MCF 10A (cell line): ENCODE measurements around the gene ETV1. TPM values are rescaled to one million over a fixed set of nuclear protein-coding genes. Genes with fewer than 3 reads are reported as not detected.

Experiments used
- BruUV-seq: library from RNA; stranded (reverse); fragments of 400-500 nt; replicated peaks from 2 replicates; lab custom pipeline; 2021; lab: Mats Ljungman, UMichigan
- CTCF ChIA-PET: fragments of 300-600 bp; sonication (Branson Sonifier 250); formaldehyde crosslinking; extraction: SDS; loops from one replicate; lab custom pipeline; 2021; ENCODE audit warnings: antibody characterized with exemption, inconsistent platforms; lab: Yijun Ruan, JAX
- POLR2A ChIA-PET: fragments of 300-600, 350-650 bp; sonication (Branson Sonifier 250); formaldehyde crosslinking; extraction: SDS; loops from one replicate; lab custom pipeline; 2020; ENCODE audit warnings: antibody characterized with exemption, inconsistent platforms; lab: Yijun Ruan, JAX
- DNase-seq: peaks from one replicate; pipeline ENCODE4 v3.0.0-alpha.2; 2018; ENCODE audit not compliant: unreplicated experiment
- H3K27ac Mint-ChIP-seq: one replicate; pipeline ENCODE4 v1.8.0; 2022; ENCODE audit warnings: mild to moderate bottlenecking, low read depth, mixed read lengths; ENCODE audit not compliant: unreplicated experiment
- H3K27me3 Mint-ChIP-seq: one replicate; pipeline ENCODE4 v1.8.0; 2022; ENCODE audit warnings: mixed read lengths; ENCODE audit not compliant: insufficient read depth, unreplicated experiment
- H3K36me3 Mint-ChIP-seq: one replicate; pipeline ENCODE4 v1.8.0; 2022; ENCODE audit warnings: mild to moderate bottlenecking, moderate library complexity, mixed read lengths; ENCODE audit not compliant: insufficient read depth, unreplicated experiment
- H3K4me1 Mint-ChIP-seq: one replicate; pipeline ENCODE4 v1.8.0; 2022; ENCODE audit warnings: mixed read lengths; ENCODE audit not compliant: insufficient read depth, unreplicated experiment
- H3K4me3 Mint-ChIP-seq: one replicate; pipeline ENCODE4 v1.8.0; 2022; ENCODE audit warnings: mild to moderate bottlenecking, moderate library complexity, mixed read lengths; ENCODE audit not compliant: unreplicated experiment
- H3K9me3 Mint-ChIP-seq: one replicate; pipeline ENCODE4 v1.8.0; 2022; ENCODE audit warnings: mixed read lengths; ENCODE audit not compliant: unreplicated experiment
- intact Hi-C: fragments of 100-400 bp; cut with micrococcal nuclease; formaldehyde crosslinking; loops from 2 replicates; pipeline ENCODE4 v1.14.1; 2022
- total RNA-seq: library from RNA; stranded (reverse); gene quantifications from 2 replicates; pipeline ENCODE4 v1.2.3, GENCODE V29; 2022
- TF ChIP-seq, protein P1 (sequence below): fragments of 200-600 bp; IDR thresholded peaks from one replicate; pipeline ENCODE4 v1.8.0; 2022; ENCODE audit warnings: antibody characterized with exemption, mild to moderate bottlenecking; ENCODE audit not compliant: unreplicated experiment

Gene ETV1
- total RNA-seq, 1 experiment from 2014 or later = 6.9 TPM

DNA sequence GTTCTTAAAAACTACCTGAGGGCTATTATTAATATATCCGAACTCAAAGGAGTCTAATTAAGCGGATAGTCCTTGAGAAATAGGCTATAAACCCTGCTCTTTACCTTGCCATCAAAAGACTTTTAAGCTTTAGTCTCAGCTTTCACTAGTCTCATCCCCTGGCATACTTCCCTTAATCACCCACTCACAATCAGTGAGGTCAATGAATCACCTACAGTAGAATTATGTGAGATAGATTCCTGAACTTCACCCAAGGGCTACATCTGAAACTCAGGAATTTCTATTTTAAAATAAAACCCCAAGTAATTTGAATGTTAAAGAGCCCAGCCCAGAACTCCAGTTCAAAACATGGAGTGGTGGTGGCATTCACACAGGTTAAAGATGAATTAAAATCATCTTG, 108.7 kb downstream of the ETV1 start:
- Mint-ChIP-seq H3K36me3 (no peaks in the 10 kb centered on the region), H3K27me3 (no peaks in the 10 kb centered on the region), H3K27ac (peak overlapping the region; percentile 43), H3K4me1 (peaks cover 25% of the 10 kb centered on the region), H3K4me3 (no peak overlapping the region), H3K9me3 (no peaks in the 10 kb centered on the region)
- DNase-seq = peak; percentile 81
- intact Hi-C loops = no loop called here
- no TSS peak for BruUV-seq
- TF ChIP-seq, protein P1, sequence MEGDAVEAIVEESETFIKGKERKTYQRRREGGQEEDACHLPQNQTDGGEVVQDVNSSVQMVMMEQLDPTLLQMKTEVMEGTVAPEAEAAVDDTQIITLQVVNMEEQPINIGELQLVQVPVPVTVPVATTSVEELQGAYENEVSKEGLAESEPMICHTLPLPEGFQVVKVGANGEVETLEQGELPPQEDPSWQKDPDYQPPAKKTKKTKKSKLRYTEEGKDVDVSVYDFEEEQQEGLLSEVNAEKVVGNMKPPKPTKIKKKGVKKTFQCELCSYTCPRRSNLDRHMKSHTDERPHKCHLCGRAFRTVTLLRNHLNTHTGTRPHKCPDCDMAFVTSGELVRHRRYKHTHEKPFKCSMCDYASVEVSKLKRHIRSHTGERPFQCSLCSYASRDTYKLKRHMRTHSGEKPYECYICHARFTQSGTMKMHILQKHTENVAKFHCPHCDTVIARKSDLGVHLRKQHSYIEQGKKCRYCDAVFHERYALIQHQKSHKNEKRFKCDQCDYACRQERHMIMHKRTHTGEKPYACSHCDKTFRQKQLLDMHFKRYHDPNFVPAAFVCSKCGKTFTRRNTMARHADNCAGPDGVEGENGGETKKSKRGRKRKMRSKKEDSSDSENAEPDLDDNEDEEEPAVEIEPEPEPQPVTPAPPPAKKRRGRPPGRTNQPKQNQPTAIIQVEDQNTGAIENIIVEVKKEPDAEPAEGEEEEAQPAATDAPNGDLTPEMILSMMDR = no peak
- ChIA-PET CTCF (no interaction called here), POLR2A (interaction anchor here (1.2 kb wide), 1 partner anchor 29 kb away, joined by 3 read pairs; no protein-coding TSS in a partner anchor)

DNA sequence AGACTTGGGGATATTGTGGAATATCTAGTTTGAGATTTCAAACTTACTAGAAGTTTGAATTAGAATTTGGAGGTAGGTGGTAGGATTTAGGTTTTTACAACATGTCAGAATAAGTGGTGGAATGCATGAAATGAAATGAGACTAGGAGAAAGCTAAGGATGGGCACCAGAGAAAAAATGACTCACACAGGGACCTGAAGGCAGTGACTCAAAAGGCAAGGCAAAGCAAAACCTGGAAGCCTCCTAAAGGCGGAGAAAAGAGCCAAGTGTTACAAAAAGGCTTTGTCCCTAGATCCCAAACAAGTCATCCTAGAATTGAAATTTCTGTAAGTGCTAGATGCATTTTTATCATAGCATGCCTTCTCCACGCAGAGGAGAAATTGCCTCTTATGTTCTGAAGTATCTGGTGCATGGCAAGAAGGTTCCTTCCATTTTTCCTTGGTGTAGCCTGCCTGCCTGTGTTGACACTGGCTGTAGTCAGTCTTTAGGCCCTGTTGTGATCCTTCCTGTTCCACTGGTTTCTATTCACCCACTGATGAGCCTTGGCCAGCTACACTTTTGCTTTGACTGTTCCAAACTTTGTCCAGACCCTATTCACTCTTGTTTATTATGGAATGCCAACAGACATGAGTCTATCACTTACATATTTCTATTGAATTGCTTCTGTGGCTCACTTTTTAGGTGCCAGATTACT, 109.3 kb downstream of the ETV1 start:
- Mint-ChIP-seq H3K36me3 (no peaks in the 10 kb centered on the region), H3K4me3 (no peak overlapping the region), H3K9me3 (no peaks in the 10 kb centered on the region), H3K27me3 (no peaks in the 10 kb centered on the region), H3K4me1 (peaks cover 31% of the 10 kb centered on the region), H3K27ac (peak overlapping the region; percentile 43)
- ChIA-PET POLR2A (interaction anchor here (1.0 to 1.2 kb wide), 2 partner anchors 10 to 28 kb away, joined by 3 read pairs; no protein-coding TSS in a partner anchor), CTCF (no interaction called here)
- TF ChIP-seq, protein P1 = no peak
- no TSS peak for BruUV-seq
- peak; percentile 83 for DNase-seq
- intact Hi-C loops = no loop called here

DNA sequence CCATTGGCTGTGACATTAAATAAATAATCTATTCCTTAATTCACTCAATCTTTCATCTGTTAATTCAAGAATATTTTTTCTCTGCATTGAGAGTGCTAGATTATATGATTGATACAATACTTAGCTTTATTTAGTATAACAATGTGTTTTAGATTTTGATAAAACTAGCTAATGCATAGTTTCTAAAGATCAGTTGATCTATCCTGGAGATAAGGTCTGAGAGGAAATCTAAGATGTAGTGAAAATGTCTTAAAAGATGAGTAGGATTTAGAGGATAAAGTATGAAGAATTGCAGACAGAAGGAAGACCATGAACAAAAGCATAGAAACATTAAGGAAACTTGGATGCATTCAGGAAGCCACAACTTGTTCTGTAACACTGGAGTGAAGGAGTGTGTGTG, 110.3 kb downstream of the ETV1 start:
- Mint-ChIP-seq H3K27me3 (no peaks in the 10 kb centered on the region), H3K9me3 (no peaks in the 10 kb centered on the region), H3K36me3 (no peaks in the 10 kb centered on the region), H3K4me1 (peaks cover 41% of the 10 kb centered on the region), H3K4me3 (no peak overlapping the region), H3K27ac (peak overlapping the region; percentile 43)
- ChIA-PET POLR2A (interaction anchor here (1.0 to 1.2 kb wide), 2 partner anchors 9 to 102 kb away, joined by 3 read pairs; no protein-coding TSS in a partner anchor), CTCF (no interaction called here)
- intact Hi-C loops = no loop called here
- DNase-seq = no peak
- no TSS peak for BruUV-seq
- TF ChIP-seq, protein P1 = no peak

DNA sequence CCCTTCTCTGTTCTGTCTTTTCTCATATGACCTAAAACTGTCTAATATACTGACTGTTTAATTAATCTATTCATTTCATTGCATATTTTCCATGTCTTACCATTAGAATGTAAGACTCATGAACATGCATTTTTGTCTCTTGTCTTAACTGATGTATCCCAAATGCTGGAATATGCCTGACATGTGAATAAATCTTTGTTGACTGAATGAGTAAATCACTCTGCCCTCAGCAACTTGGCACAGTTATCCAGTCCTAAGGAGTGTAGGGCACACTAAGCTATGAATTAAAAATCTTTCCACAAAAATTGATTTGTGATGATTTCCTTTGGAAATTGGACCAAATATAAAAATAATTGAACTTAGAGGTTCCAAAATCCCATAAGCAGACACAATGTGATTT, 111.3 kb downstream of the ETV1 start:
- TF ChIP-seq, protein P1 = no peak
- H3K4me1 Mint-ChIP-seq = peaks cover 42% of the 10 kb centered on the region
- H3K27ac Mint-ChIP-seq = peak overlapping the region; percentile 43
- POLR2A ChIA-PET = interaction anchor here (1.2 kb wide), 2 partner anchors 28 to 103 kb away, joined by 3 to 4 read pairs; no protein-coding TSS in a partner anchor
- H3K36me3 Mint-ChIP-seq = no peaks in the 10 kb centered on the region
- intact Hi-C loops = no loop called here
- H3K4me3 Mint-ChIP-seq = no peak overlapping the region
- CTCF ChIA-PET = interaction anchor here (0.7 to 1.0 kb wide), 2 partner anchors 41 to 135 kb away, joined by 3 read pairs; no protein-coding TSS in a partner anchor
- no peaks in the 10 kb centered on the region for H3K9me3 Mint-ChIP-seq
- BruUV-seq = no TSS peak
- no peak for DNase-seq
- no peaks in the 10 kb centered on the region for H3K27me3 Mint-ChIP-seq
